Measurements from ENCODE around the gene FGF11.

FGF11 gene

DNA sequence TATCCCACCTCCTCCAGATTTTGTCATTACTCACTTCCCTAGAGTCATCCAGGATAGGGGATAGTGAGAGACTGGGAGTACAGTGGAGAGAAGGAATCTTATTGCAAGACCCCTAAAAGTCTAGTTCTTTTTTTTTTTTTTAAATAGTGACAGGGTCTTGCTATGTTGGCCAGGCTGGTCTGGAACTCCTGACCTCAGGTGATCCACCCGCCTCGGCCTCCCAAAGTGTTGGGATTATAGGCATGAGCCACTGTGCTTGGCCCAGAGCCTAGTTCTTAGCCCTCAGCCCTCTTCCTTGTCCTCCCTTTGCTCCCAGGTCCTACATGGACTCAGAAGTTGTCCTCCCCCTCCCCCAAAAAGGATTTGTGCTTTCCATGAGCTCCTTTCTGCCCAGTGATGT, 2.8 kb downstream of the FGF11 start:
- in situ Hi-C loops (cut with MboI; ENCODE audit: low pct_unique_long_range_greater_than_20kb, low sequenced_read_pairs, unreplicated experiment), result no loop called here
- TF ChIP-seq, protein P1, sequence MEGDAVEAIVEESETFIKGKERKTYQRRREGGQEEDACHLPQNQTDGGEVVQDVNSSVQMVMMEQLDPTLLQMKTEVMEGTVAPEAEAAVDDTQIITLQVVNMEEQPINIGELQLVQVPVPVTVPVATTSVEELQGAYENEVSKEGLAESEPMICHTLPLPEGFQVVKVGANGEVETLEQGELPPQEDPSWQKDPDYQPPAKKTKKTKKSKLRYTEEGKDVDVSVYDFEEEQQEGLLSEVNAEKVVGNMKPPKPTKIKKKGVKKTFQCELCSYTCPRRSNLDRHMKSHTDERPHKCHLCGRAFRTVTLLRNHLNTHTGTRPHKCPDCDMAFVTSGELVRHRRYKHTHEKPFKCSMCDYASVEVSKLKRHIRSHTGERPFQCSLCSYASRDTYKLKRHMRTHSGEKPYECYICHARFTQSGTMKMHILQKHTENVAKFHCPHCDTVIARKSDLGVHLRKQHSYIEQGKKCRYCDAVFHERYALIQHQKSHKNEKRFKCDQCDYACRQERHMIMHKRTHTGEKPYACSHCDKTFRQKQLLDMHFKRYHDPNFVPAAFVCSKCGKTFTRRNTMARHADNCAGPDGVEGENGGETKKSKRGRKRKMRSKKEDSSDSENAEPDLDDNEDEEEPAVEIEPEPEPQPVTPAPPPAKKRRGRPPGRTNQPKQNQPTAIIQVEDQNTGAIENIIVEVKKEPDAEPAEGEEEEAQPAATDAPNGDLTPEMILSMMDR (IDR thresholded peaks at IDR 0.05; ENCODE audit: extremely low read depth, insufficient read depth, missing control alignments), result no peak
- DNase-seq (ENCODE audit: low spot score), result no peak

DNA sequence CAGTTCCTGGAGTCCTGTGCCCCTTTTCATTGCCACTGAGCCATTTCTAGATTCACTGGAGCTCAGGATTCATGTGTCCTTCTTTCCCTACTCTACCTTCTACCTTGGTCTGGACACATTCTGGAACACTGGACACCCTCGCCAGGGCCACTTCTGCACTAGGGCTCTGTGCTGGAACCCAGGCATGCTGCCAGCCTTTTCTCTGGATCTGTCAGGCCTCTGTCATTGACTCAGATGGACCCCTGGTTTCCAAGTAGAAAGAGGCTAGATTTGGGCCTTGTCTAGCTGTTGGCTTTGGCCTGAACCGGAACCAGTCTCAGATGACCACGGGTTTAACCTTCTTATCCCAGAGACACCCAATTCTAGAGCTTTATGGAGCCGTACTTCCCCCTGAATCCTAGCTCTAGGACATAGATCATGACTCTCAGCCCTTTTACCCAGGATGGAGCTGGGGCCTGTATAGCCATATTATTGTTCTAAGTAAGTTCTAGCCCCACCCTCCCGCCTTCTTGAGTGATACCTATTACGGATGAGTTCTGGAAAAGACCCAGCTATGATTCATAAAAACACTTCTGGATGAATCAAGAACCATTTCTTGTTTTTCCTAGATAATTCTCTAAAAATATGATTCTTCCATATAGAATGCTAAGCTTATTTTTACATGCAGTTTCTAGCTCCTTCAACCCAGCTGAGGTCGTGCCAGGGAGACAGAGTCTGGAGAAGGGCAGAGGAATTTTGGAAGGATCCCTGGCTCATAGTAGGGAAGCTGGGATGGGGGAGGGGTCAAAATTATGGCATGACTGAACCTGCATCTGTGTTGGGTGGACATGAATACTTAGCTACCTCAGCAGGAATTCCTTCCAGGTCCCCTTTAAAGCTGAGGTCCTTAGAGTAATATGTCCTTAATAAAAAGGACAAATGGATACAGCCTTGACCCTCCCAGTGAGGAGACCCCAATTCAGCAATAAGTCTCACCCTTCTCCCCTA, 4.5 kb downstream of the FGF11 start:
- in situ Hi-C loops (cut with MboI; ENCODE audit: low pct_unique_long_range_greater_than_20kb, low sequenced_read_pairs, unreplicated experiment), result no loop called here
- TF ChIP-seq, protein P1 (IDR thresholded peaks at IDR 0.05; ENCODE audit: extremely low read depth, insufficient read depth, missing control alignments), result no peak
- DNase-seq (ENCODE audit: low spot score), result no peak

DNA sequence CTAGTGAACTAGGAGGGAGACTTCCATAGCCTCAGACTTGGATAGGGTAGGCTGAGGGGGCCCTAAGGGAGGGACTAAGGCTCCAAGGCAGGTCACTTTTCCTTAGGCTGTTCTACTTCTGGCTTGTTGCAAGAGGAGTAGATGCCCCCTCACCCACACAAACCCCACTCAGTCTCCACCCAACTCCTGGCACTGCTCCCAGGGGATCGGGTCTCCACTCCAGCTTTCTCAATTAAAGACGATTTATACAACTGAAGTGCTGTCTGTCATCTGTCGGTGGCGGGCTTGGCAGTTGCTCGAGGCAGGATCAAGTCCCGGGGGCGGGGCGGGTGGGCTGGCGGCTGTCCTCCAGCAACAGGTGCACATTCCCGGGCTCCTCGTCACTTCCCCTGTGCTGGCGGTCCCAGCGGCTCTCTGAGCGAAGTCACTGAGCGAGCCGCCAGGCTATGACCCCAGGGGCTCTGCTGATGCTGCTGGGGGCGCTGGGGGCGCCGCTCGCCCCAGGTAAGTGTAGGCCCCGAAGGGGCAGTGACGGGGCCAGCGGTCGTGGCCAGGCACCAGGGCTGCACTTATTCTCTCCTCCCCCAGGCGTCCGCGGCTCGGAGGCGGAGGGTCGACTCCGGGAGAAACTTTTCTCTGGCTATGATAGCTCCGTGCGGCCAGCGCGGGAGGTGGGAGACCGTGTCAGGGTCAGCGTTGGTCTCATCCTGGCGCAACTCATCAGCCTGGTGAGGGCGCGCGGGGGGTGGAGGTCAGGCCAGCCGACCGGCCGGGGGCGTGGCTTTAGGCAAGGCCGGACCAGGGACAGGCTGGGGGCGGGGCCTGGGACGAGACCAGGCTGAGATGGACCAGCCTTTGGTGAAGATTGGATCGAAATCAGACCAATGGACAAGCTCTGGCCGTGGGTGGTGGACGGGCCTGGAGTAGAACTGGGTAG, 5.6 kb downstream of the FGF11 start, which contains the start of gene CHRNB1:
CHRNB1 (plus strand) TSS at position 380 of the 937 bp plus-strand sequence; CDS start at position 447, 67 bp downstream.
- in situ Hi-C loops (cut with MboI; ENCODE audit: low pct_unique_long_range_greater_than_20kb, low sequenced_read_pairs, unreplicated experiment), result no loop called here
- peak; percentile 67 for DNase-seq (ENCODE audit: low spot score)
- TF ChIP-seq, protein P1 (IDR thresholded peaks at IDR 0.05; ENCODE audit: extremely low read depth, insufficient read depth, missing control alignments), result no peak

DNA sequence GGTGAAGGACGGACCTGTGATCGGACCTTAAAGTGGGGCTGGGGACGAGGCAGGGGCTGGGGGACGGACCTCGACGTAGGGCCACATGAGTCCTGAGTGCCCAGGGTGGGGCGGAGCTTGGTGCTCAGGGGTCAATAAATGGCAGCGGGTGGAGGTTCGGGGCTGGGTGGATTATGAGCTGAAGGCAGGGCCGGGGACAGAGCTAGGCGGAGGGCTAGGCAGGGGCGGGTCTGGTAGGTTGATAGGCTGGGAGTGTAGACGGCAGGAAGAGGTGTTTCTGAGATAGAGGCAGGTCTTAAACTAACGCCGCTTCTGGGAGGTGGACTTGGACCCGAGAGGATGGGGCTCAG, 6.3 kb downstream of the FGF11 start:
- in situ Hi-C loops (cut with MboI; ENCODE audit: low pct_unique_long_range_greater_than_20kb, low sequenced_read_pairs, unreplicated experiment), result no loop called here
- TF ChIP-seq, protein P1 (IDR thresholded peaks at IDR 0.05; ENCODE audit: extremely low read depth, insufficient read depth, missing control alignments), result no peak
- peak; percentile 74 for DNase-seq (ENCODE audit: low spot score)

DNA sequence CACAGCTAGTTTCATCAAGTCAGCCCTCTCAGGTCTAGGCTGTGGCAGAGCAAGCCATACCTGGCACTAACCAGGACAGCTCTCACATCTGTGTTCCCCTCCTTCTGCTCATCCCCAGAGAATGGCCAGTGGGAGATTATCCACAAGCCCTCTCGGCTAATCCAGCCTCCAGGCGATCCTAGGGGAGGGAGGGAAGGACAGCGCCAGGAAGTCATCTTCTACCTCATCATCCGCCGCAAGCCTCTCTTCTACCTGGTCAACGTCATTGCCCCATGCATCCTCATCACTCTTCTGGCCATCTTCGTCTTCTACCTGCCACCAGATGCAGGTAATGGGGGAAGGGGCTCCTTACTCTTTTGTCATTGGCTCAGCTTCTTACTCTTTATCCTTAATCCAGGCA, 9.1 kb downstream of the FGF11 start:
- TF ChIP-seq, protein P1 (IDR thresholded peaks at IDR 0.05; ENCODE audit: extremely low read depth, insufficient read depth, missing control alignments), result no peak
- in situ Hi-C loops (cut with MboI; ENCODE audit: low pct_unique_long_range_greater_than_20kb, low sequenced_read_pairs, unreplicated experiment), result no loop called here
- no peak for DNase-seq (ENCODE audit: low spot score)

DNA sequence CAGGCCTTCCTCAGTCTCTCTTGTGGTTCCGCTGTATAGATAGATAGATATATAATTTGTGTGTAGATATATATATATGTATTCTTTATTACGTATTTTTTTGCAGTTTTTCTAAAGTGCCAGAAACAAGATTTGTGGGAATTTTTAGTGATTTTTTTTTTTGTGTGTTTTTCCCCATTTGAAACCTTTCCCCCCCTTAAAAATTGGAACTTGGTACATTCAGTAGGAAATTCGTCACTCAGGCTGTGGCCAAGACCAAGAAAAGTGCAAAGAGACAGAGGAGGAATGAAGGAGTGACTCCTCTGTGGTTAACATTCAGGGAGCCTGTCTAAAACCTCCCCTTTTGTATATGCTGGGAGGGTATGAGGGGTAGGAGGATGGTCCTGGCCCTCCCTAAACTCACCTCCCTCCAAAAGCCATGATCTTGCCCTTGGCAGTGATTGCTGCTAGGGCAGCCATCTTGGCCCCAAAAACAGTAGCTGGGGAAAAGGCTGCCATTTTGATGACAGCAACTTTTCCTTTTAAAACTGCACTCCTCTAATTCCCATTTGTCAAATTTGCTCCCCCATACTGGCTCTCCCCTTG, 20.7 kb downstream of the FGF11 start:
- in situ Hi-C loops (cut with MboI; ENCODE audit: low pct_unique_long_range_greater_than_20kb, low sequenced_read_pairs, unreplicated experiment), result no loop called here
- TF ChIP-seq, protein P1 (IDR thresholded peaks at IDR 0.05; ENCODE audit: extremely low read depth, insufficient read depth, missing control alignments), result no peak
- DNase-seq (ENCODE audit: low spot score), result no peak
